Stomach smooth muscle (tissue), 2 donors: Measurements from ENCODE around the gene FBXO44.

Source experiments
- H3K27ac ChIP-seq: one replicate; pipeline ENCODE4 v1.7.0; 2013; ENCODE audit warnings: mild to moderate bottlenecking, low read length, inconsistent platforms
- H3K27me3 ChIP-seq, 2 donors: one replicate each; pipeline ENCODE4 v1.7.0; 2013; ENCODE audit warnings: low read length in 2 of 2; ENCODE audit not compliant: insufficient read depth in 2 of 2, control insufficient read depth in 1 of 2
- H3K36me3 ChIP-seq, 2 donors: one replicate each; pipeline ENCODE4 v1.7.0; 2013; ENCODE audit warnings: low read length in 2 of 2; ENCODE audit not compliant: control insufficient read depth in 2 of 2, insufficient read depth in 2 of 2
- H3K4me1 ChIP-seq: one replicate; pipeline ENCODE4 v1.7.0; 2013; ENCODE audit warnings: low read length; ENCODE audit not compliant: control insufficient read depth, insufficient read depth
- H3K4me3 ChIP-seq, 2 donors: one replicate each; pipeline ENCODE4 v1.7.0; 2013; ENCODE audit warnings: low read length in 2 of 2
- H3K9ac ChIP-seq, 2 donors: one replicate each; pipeline ENCODE4 v1.7.0; 2013; ENCODE audit warnings: low read length in 2 of 2, mild to moderate bottlenecking in 1 of 2
- H3K9me3 ChIP-seq, 2 donors: one replicate each; pipeline ENCODE4 v1.7.0; 2013; ENCODE audit warnings: low read length in 2 of 2; ENCODE audit not compliant: control insufficient read depth in 2 of 2
- donor health status: healthy.
- donor health status: Pancreatic carcinoma.

Gene FBXO44

GRCh38 chr1:11617741-11618140, 36.9 kb upstream of the FBXO44 start:
- Histone ChIP-seq H3K27ac (no peak overlapping the region), H3K27me3 (peaks cover 5 to 30% of the 10 kb centered on the region in 2 donors), H3K9ac (no peak overlapping the region), H3K4me1 (no peaks in the 10 kb centered on the region), H3K9me3 (no peaks in the 10 kb centered on the region), H3K4me3 (no peak overlapping the region), H3K36me3 (no peaks in the 10 kb centered on the region)

GRCh38 chr1:11620405-11620804, 34.3 kb upstream of the FBXO44 start:
- Histone ChIP-seq H3K36me3 (no peaks in the 10 kb centered on the region), H3K9me3 (no peaks in the 10 kb centered on the region), H3K27ac (no peak overlapping the region), H3K27me3 (peaks cover 5 to 33% of the 10 kb centered on the region in 2 donors), H3K4me3 (no peak overlapping the region), H3K9ac (no peak overlapping the region), H3K4me1 (no peaks in the 10 kb centered on the region)

- H3K27ac ChIP-seq, result no peak overlapping the region
- no peak overlapping the region for H3K4me3 ChIP-seq
- H3K27me3 ChIP-seq, result peaks cover 4 to 33% of the 10 kb centered on the region in 2 donors
- no peaks in the 10 kb centered on the region for H3K36me3 ChIP-seq
- H3K4me1 ChIP-seq, result no peaks in the 10 kb centered on the region
- H3K9me3 ChIP-seq, result no peaks in the 10 kb centered on the region
- H3K9ac ChIP-seq, result no peak overlapping the region
These were observed 33.8 kb upstream of the FBXO44 start for GRCh38 chr1:11620924-11621323.

- Histone ChIP-seq H3K4me1 (no peaks in the 10 kb centered on the region), H3K27me3 (peaks cover 2 to 24% of the 10 kb centered on the region in 2 donors), H3K36me3 (no peaks in the 10 kb centered on the region), H3K27ac (no peak overlapping the region), H3K9ac (no peak overlapping the region), H3K9me3 (no peaks in the 10 kb centered on the region), H3K4me3 (no peak overlapping the region)
These were observed 32.3 kb upstream of the FBXO44 start for GRCh38 chr1:11622398-11622797.

- Histone ChIP-seq H3K9ac (no peak overlapping the region), H3K4me3 (no peak overlapping the region), H3K9me3 (no peaks in the 10 kb centered on the region), H3K36me3 (no peaks in the 10 kb centered on the region), H3K27ac (no peak overlapping the region), H3K27me3 (peaks cover 2 to 24% of the 10 kb centered on the region in 2 donors), H3K4me1 (no peaks in the 10 kb centered on the region)
These were observed 31.0 kb upstream of the FBXO44 start for GRCh38 chr1:11623702-11624101.

GRCh38 chr1:11626551-11626950, 28.1 kb upstream of the FBXO44 start:
- Histone ChIP-seq H3K9me3 (no peaks in the 10 kb centered on the region), H3K4me1 (no peaks in the 10 kb centered on the region), H3K36me3 (no peaks in the 10 kb centered on the region), H3K4me3 (no peak overlapping the region), H3K9ac (no peak overlapping the region), H3K27ac (no peak overlapping the region), H3K27me3 (peaks cover 6 to 24% of the 10 kb centered on the region in 2 donors)

GRCh38 chr1:11628767-11629166, 25.9 kb upstream of the FBXO44 start:
- H3K9ac ChIP-seq, result no peak overlapping the region
- H3K4me1 ChIP-seq, result no peaks in the 10 kb centered on the region
- peaks cover 7 to 28% of the 10 kb centered on the region in 2 donors for H3K27me3 ChIP-seq
- no peak overlapping the region for H3K27ac ChIP-seq
- H3K4me3 ChIP-seq, result no peak overlapping the region
- H3K9me3 ChIP-seq, result no peaks in the 10 kb centered on the region
- no peaks in the 10 kb centered on the region for H3K36me3 ChIP-seq

- H3K36me3 ChIP-seq, result no peaks in the 10 kb centered on the region
- no peak overlapping the region for H3K27ac ChIP-seq
- no peaks in the 10 kb centered on the region for H3K4me1 ChIP-seq
- H3K27me3 ChIP-seq, result peaks cover 12 to 32% of the 10 kb centered on the region in 2 donors
- no peaks in the 10 kb centered on the region for H3K9me3 ChIP-seq
- H3K4me3 ChIP-seq, result no peak overlapping the region
- no peak overlapping the region for H3K9ac ChIP-seq
These were observed 25.3 kb upstream of the FBXO44 start for GRCh38 chr1:11629184-11630016.

- Histone ChIP-seq H3K36me3 (no peaks in the 10 kb centered on the region), H3K4me3 (no peak overlapping the region), H3K27ac (no peak overlapping the region), H3K9ac (no peak overlapping the region), H3K4me1 (no peaks in the 10 kb centered on the region), H3K27me3 (peaks cover 15 to 30% of the 10 kb centered on the region in 2 donors), H3K9me3 (no peaks in the 10 kb centered on the region)
These were observed 20.1 kb upstream of the FBXO44 start for GRCh38 chr1:11634365-11635192.

GRCh38 chr1:11638121-11638520, 16.6 kb upstream of the FBXO44 start:
- no peaks in the 10 kb centered on the region for H3K4me1 ChIP-seq
- H3K36me3 ChIP-seq, result no peaks in the 10 kb centered on the region
- peaks cover 16 to 22% of the 10 kb centered on the region in 2 donors for H3K27me3 ChIP-seq
- no peaks in the 10 kb centered on the region for H3K9me3 ChIP-seq
- no peak overlapping the region for H3K9ac ChIP-seq
- H3K27ac ChIP-seq, result no peak overlapping the region
- H3K4me3 ChIP-seq, result no peak overlapping the region
